Cardiac fibroblast (primary cell): ENCODE results near the gene LYVE1.

Experiments
- DNase-seq, 2 donors: peaks; one replicate each; pipeline versions ENCODE4 v3.0.0 to v3.0.0-alpha.2; 2010; ENCODE audit warnings: low read depth in 2 of 2
- H3K4me3 ChIP-seq, 2 donors: replicated peaks in 1 of 2; 1 replicate in 1 of 2; 2 replicates in 1 of 2; pipeline ENCODE4 v1.5.1; 2011; ENCODE audit warnings: low read depth in 2 of 2, low read length in 2 of 2, mild to moderate bottlenecking in 2 of 2, moderate library complexity in 1 of 2
- TF ChIP-seq, protein P1 (sequence below): IDR thresholded peaks from one replicate; pipeline ENCODE4 v1.5.1; 2011; ENCODE audit warnings: low read depth, mild to moderate bottlenecking, low read length, inconsistent platforms

LYVE1 gene

DNA sequence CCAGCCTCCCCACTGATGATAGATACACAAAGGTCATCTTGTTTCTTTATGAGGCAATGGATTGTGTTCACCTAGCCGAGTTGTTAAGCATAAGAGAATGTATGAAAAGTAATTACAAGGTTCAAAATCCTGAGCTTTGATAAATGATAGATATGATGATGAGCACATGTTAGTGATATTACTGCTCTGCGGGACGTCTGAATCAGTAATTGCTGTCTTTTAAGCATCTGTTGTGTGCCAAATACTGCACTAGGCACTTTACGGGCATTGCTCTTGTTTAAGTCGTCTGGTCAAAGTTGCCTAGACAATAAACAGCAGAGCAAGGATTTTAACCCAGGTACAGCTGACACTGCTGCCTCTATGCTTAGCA lies 26.9 kb downstream of the LYVE1 start:
- no peak for DNase-seq
- TF ChIP-seq, protein P1, sequence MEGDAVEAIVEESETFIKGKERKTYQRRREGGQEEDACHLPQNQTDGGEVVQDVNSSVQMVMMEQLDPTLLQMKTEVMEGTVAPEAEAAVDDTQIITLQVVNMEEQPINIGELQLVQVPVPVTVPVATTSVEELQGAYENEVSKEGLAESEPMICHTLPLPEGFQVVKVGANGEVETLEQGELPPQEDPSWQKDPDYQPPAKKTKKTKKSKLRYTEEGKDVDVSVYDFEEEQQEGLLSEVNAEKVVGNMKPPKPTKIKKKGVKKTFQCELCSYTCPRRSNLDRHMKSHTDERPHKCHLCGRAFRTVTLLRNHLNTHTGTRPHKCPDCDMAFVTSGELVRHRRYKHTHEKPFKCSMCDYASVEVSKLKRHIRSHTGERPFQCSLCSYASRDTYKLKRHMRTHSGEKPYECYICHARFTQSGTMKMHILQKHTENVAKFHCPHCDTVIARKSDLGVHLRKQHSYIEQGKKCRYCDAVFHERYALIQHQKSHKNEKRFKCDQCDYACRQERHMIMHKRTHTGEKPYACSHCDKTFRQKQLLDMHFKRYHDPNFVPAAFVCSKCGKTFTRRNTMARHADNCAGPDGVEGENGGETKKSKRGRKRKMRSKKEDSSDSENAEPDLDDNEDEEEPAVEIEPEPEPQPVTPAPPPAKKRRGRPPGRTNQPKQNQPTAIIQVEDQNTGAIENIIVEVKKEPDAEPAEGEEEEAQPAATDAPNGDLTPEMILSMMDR, result no peak
- peak overlapping the region in 1 of 2 donors; percentile 87 for H3K4me3 ChIP-seq

DNA sequence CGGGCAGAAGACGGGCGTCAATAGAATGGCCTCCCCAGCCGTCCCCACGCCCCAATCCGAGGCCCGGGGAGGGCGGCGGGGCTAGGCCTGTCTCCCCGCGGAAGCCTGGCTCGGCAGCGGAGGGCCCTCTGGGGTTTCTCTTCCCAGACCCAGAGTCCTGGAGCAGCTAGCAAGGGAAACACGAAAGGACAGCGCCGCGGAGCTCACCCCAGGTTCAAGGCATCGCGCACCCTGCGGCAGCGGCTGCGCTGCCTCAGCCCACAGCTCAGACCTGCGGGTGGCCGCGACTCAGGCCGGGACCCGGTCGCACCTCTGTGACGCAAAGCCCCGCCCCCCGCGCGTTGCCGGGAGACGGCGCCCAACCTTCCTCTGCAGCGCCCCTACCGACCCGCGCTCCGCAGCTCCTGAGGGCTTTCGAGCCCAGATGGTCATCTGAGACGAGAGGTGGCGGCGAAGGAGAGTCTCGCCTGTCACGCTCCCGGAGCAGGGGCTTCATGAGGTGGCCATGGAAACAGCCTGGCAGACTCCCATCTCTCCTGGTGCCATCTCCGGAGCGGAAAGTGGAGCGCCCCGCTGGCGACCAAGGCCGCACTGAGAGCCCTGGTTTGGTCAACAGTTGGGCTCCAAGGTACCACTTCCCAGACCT lies 27.4 kb downstream of the LYVE1 start, which contains the start of gene RNF141:
RNF141 (minus strand) TSS at position 273 of the 646 bp plus-strand sequence. CDS start 7,029 bp downstream, outside the sequence.
- DNase-seq, result peak; percentile 91 to 92
- TF ChIP-seq, protein P1, result peak; percentile 84
- peak within 1 kb of the TSS; percentile 76 to 87 for H3K4me3 ChIP-seq

GRCh38 chr11:10540546-10540914 lies 27.9 kb downstream of the LYVE1 start:
- peak overlapping the region; percentile 76 to 87 for H3K4me3 ChIP-seq

DNA sequence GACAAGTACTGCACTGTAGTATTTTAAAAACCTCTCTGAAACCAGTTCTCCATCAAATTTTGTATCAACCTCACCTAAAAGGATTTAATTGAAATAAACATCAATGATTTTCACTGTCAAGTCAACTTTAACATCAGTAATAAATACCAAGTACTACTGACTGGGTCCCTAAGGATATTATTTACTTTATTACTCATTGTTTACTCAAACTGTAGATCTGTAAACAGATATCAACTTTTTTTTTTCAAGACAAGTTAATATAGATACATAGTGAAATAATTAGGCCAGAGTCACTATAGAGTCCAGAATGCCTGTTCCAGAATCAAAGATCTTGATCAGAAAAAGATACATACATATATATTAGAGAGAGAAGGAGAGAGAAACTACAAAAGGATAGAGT lies 29.1 kb downstream of the LYVE1 start:
- TF ChIP-seq, protein P1, result no peak
- no peak for DNase-seq
- H3K4me3 ChIP-seq, result no peak overlapping the region

More at GRCh38 chr11:10540546-10540914, 27.9 kb downstream of the LYVE1 start:
- DNase-seq, result peak; percentile 38
- TF ChIP-seq, protein P1, result no peak

- TF ChIP-seq, protein P1, result no peak
- no peak overlapping the region for H3K4me3 ChIP-seq
- DNase-seq, result peak in 1 of 2 donors; percentile 27
Observed at GRCh38 chr11:10538924-10539323, 29.5 kb downstream of the LYVE1 start.

GRCh38 chr11:10537600-10537999 lies 30.9 kb downstream of the LYVE1 start:
- TF ChIP-seq, protein P1, result no peak
- no peak overlapping the region for H3K4me3 ChIP-seq
- DNase-seq, result no peak

DNA sequence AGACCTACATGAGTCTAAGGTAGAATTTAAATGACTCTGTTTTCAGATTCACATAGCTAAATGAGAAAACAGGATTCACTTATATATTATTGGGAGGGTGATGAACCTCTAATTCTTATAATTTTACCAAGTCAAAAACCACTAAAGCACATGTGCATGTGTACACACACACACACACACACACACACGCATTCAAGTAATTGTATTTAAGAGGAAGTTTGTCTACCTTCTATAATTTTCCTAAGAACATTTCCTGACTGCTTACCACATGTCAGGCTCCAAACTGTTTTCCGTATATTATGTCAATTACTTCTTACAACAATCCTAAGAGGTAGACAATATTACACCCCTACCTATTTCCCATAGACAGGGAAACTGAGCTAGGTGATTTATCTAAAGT lies 34.1 kb downstream of the LYVE1 start:
- H3K4me3 ChIP-seq, result no peak overlapping the region
- TF ChIP-seq, protein P1, result no peak
- no peak for DNase-seq
